HG03442 (cell line): ENCODE data around the gene PDE6D.

Source experiments
- ATAC-seq: cut with Tn5 transposase; IDR thresholded peaks from one replicate; pipeline ENCODE4 v1.9.1; 2021; ENCODE audit warnings: mild to moderate bottlenecking, moderate library complexity; ENCODE audit not compliant: unreplicated experiment

PDE6D gene

DNA sequence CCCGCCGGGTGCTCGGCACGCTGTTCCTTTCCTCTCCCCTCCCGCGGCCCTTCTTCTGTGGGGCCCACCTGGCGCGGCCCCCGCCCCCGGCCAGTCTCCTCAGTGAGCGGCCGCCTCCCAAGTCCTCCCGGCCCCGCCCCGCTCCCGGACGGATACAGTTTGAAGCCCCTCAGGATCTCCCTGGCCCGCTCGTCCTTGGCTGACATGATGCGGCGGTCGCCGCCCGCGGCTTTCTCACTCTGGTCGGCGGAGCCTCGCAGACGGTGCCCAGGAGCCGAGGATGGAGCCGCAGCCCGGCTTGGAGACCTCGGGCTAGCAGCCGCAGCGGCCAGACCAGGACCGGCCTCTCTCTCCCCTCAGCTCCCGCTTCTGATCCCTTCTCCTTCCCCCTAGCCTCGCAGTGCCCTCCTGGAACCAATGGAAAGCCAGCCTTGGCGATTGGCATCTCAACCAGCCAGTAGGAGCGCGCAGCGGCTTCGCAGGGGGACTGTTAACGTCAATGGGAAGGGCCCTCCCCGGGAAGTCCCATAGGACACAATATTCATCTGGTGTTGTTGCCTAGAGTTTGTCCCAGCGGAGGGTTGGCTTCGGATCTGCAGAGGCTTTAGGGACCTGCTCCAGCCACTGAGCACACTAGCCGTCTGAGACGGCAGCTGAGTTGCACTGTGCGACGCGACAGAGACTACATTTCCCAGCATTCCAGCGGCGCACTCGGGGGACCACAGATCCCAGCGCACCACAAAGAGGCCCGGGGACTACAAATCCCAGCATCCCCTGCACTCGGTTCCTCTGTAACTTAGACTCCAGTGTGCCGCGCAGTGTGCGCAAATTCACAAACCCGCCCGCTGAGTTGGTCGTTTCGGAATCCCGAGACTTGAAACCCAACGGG is at the start of gene PDE6D:
PDE6D (minus strand) TSS at position 374 of the 889 bp plus-strand sequence; CDS start at position 206, 168 bp downstream.
- ATAC-seq: peak; percentile 86

DNA sequence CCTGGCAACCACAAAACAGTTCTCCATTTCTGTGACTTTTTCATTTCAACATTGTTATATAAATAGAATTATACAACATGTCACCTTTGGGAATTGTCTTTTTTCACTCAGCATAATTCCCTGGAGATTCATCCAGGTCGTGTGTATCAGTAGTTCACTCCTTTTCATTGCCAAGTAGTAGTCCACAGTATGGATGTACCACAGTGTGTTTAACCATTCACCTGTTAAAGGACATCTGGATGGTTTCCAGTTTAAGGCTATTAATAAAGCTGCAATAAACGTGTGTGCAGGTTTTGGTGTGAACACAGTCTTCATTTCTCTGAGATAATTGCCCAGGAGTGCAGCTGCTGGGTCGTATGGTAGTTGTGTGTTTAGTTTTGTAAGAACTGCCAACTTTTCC is 40.8 kb upstream of the PDE6D start:
- no peak for ATAC-seq

DNA sequence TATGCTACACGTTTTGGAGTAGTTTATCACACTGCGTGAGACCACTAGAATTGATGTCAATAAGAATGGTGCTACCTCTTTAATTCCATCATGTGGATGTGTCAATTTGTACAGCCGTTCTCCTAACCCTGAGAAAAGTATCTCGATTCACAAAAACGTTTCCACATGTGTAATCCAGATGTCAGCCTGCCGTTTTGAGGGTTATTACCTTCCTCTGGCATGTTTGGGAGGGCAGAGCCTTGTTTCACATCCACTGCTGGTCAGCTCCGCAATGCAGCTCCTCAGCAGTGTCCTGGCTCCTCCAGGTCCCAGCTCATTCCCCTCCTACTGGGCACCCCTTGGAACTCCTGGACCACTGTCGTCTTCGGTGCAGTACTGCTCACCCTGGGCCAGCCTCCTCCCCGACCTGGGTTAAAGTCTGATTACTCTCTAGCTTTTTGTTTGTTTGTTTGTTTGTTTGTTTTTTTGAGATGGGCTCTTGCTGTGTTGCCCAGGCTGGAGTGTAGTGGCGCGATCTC is 39.8 kb upstream of the PDE6D start:
- ATAC-seq: no peak

DNA sequence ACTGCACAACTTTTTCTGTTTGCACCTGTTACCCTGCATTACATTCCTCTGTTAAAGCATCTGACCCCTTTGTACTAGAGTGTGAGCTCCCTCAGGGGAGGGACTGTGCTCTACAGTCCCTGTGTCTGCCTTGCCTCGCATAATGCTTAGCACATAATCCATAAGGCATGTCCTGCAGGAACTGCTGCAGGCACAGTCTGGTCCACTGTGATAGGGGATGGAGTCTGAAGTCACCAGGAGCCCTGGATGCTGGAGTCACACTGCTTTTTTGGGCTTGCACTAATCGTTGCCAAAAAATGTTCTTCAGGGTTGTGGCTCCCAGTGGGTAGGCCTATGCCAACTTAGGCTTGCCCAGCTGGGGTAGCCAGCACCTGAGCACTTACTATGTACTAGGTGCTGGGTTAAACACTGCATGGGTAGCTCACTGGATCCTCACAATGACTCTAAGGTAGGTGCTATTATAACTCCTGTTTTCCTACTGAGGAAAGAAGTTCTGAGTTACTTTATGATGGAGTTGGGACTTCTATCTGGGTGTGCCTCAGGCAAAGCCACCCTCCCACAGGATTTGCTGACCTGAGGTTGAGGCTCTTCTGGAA is 38.5 kb upstream of the PDE6D start:
- no peak for ATAC-seq

DNA sequence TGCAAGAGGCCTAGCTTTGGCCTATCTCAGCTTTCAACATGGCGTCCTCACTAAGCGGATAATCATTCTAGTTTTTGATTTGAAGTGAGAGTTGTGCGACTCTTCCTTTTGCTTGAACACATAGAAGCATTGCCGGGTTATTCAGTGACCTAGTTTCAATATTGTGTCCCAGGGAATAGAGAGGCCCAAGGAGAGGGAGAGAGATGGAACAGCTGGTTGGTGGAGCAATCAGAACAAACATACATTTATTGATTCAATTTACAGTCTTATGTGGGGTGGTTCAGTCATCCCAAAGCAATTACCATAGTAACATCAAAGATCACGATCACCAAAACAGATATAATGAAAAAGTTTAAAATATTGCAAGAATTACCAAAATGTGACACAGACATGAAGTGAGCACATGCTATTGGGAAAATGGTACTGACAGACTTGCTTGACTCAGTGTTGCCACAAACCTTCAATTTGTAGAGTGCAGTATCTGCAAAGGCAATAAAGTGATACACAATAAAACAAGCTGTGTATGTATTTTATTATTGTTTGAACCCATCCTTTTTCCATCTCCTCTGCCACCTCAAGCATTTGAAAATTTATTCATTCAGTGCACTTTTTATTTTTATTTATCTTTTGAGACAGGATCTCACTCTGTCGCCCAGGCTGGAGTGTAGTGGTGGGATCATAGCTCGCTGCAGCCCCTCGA is 35.4 kb upstream of the PDE6D start:
- ATAC-seq: no peak

DNA sequence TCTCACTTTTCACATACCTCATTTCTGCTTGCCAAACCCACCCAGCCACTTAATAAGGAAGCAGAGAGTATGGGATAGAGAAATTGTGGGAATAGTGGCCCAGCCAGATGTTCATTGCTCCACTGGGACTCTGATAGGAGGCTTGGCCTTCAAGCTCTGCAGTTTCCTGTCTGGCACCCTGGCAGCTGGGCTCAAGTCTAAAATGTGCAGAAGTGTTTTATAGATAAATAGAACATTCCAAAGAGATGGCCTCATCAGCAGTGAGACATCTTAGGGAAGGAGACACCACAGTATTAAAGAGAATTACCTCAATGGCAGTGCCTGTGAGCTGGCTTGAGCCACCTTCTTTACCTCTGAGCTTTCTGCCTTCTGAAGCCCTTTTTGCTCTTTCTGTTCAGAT is 29.8 kb upstream of the PDE6D start:
- no peak for ATAC-seq

DNA sequence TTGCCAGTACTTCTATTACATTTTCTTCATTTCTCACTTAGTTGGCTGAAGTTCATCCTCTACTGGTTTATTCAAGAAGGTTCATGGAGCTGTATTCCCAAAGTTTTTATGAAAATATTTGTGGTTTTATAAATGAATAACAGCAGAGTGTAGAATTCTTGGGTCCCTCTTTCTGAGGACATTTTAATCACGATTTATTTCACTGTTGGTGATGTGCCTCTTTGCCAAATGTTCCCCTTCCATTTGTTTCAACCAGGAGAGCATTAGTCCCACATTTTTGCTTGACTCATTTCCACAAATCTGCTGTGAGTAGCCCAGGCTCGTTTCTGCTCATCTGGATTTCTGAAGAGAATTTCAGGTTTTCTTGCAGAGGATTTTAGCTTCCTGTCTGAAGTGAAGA is 25.9 kb upstream of the PDE6D start:
- no peak for ATAC-seq

DNA sequence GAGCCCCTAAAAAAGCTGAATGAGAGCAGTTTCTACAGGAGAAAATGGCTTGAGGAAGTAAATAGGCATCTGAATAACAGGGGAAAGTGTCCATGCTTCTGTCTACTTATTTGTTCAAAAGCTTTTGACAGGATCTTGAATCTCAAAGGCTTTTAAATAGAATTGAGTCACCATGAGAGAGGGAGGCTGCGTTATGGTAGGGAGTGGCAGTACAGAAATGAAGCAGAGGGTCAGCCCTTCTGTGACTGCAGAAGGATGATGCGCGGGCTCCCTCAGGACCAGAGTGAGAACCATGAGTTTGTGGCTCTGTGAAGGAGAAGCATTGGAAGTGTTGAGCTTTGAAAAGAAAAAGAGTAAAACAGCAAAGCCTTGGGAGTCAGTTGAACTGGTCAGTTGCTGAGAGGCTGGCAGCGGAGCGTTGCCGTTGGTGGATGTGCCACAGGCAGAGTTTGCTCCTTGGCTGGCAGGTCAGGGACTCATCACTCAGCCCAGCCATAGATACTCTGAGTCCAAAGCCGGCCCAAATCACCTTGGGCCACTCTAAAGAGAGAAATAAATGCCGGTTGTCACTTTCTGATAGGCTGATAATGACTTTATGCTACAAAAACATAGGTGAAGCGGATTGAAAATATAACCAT is 22.5 kb upstream of the PDE6D start:
- no peak for ATAC-seq

DNA sequence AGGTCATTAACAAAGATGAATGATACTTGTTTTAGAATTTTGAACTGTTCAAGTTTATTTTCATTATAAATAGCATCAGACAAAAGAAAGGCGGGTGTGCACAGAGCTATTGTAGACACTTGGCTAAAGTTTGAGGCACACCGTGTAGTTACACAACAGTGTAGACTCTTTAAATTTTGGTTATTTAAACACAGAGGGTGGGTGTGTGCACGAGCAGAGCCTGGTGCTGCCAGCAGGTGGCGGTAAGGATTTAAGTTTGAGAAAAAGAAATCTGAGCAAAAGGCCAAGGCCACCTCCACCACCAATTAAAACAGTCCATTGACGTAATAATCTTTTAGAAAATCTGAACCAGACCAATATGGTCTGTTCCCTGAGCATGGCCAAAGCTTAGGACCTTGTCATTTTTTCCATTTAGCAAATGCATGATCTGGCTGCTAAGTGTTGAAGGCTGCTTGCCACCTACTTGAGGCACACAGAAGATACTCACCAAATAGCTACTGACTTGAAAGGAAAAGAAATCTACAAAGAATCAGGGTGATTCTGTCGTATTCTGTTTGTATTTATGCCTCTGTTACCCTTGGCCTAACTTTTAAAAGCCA is 19.5 kb upstream of the PDE6D start:
- ATAC-seq: no peak

DNA sequence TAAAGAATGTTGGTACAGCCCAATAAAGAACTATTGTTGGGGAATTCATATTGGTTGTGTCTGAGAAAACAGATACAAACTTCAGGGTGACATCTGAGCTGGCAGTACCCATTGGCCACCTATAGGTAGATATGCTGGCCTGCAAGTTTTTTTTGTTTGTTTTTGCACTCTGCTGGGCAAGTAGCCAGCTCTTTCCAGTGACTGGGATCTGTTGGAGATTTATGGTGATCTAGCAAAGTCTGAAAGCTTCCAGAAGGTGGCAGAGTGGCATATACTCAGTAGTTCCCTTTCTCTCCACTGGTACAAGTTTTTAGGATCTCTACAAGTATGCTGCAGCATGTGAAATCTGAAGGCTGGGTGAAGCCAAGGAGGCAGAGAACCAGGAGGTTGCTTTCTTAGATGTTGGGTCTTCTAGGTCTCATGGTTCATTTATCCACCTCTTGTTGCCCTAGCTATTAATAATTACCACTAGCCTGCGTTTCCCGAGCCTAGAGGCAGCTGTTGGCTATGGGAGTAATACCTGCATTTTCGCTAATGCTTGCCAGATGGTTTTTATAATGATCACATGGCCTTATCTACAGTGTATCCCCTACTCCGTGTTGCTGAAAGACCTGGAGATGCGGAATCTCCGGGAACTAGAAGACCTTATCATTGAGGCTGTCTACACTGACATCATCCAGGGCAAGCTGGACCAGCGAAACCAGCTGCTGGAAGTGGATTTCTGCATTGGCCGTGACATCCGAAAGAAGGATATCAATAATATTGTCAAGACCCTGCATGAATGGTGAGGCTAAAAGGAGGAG is 14.6 kb upstream of the PDE6D start:
- ATAC-seq: no peak

DNA sequence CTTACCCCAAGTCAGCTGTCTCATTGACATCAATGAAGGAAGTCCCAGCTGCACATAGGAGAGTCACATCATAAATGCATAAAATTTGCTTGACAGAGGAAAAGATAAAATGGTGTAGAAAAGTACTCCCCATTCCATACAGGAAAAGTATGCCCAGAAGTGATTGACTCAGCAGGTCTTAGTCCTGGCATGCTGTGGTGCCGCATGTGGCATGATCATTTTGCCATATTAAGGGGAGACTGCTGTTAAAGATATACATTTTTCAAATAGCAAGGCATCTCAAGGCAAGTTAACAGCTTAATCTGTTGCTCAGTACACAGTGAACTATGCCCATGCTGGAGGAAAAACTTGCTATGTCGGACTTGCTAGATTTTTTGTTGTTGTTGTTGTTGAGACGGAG is 13.3 kb upstream of the PDE6D start:
- no peak for ATAC-seq

DNA sequence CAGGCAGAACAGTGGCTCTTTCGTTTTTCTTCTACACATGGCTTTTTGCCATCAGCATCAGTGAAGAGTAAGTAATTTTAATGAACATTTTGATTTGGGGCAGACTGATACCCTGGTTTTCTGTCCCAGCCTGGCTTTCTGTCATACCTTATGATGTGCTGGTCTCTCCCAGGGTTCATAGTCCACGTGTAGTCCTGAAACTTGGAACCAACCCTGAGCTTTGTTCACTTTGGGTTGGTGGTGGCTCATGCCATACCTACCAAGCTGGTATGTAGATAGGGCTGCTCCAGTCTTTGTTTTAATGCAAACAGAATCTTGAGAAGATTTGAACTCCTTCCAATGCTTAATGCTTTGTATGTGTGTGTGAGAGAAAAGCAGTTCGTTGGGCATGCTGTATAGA is 10.0 kb upstream of the PDE6D start:
- no peak for ATAC-seq

DNA sequence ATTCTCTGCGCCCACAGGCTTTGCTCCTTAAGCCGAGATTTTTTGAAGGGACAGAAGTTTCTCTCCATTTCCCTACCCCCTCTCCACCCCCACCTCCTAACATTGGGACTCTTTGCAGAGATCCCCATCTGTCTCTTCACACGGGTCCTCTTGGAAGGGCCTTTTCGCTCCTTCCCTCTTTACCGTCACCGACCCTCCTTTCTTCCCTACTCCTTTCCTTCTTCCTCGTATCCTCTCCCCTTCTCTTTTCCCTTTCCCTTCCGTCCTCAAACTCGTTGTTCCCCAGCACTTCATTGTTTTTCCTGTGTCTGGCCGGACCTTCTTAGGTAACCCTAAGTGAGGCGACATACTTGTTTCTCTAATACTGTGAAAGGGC is 5.8 kb upstream of the PDE6D start:
- no peak for ATAC-seq

DNA sequence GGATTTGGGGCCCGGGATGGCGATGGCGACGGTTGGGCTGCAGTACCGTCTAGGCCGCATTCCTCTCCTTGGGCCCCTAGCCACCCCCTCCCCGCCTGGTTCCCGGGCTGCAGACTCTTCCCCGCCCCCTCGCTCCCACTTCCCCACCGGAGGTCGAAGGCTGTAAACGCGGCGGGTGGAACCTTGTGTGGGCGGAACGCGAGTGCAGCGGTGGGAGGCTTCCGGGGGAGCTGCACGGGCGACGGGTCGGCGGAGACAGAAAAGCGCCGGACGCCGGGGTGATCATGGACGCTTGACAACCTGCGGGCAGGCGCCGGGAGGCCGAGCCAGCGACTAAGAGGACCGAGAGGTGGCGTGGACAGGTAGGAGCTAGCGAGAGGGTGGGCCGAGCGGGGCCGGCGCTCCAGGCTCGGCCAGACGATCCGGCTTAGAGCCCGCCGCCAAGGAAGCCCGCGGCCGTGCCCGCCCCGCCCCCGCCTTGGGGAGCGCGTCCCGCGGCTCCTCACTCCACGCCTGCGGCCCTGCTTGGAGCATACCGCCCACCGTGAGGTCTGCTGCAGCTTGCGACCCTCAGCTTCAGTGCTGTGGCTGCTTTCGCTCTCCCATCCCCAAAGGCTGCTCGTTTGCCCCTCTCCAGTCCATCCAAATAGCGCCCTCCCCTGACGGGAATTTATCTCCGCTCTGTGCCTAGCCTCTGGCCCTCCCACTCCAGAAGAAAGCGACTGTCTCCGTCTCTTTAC is 5.3 kb upstream of the PDE6D start, which contains the start of gene COPS7B:
COPS7B (plus strand) TSS at position 269 of the 740 bp plus-strand sequence. CDS start 2,126 bp downstream, outside the sequence.
- peak; percentile 61 for ATAC-seq

DNA sequence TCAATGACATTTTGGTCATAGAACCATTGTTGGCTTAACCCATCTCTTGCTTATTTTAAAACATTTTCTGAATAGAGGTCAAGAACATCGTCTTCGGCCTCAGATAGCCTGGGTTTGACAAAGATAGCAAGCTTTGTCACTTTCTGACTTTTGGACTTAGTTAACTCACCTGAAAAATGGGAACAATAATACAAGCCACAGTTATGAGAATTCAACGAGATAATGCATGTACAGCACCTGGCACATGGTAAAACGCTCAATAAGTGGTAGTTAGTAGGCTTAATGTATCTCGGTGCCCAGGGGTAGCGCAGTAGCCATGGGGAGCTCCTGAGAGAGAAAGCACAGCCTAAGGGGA is 4.7 kb upstream of the PDE6D start:
- no peak for ATAC-seq

DNA sequence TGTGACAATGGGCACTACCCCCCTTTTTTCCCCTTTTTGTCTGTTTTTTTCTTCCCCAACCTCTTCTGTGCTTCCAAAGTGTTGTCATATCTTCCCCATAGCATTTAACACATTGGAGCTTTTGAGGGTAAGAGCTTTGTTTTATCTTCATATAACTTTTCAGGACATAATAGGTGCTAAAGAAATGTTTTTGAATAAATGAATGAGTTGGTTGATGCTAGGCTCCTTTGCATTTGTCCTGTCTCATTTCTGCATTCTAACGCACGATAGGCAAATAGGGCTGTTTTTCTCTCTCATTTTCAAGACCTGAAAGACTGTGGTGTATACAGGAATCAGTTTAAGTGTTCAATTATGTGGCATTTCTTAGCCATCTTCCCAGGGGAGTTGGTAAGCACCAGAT is 4.3 kb upstream of the PDE6D start:
- ATAC-seq: no peak

DNA sequence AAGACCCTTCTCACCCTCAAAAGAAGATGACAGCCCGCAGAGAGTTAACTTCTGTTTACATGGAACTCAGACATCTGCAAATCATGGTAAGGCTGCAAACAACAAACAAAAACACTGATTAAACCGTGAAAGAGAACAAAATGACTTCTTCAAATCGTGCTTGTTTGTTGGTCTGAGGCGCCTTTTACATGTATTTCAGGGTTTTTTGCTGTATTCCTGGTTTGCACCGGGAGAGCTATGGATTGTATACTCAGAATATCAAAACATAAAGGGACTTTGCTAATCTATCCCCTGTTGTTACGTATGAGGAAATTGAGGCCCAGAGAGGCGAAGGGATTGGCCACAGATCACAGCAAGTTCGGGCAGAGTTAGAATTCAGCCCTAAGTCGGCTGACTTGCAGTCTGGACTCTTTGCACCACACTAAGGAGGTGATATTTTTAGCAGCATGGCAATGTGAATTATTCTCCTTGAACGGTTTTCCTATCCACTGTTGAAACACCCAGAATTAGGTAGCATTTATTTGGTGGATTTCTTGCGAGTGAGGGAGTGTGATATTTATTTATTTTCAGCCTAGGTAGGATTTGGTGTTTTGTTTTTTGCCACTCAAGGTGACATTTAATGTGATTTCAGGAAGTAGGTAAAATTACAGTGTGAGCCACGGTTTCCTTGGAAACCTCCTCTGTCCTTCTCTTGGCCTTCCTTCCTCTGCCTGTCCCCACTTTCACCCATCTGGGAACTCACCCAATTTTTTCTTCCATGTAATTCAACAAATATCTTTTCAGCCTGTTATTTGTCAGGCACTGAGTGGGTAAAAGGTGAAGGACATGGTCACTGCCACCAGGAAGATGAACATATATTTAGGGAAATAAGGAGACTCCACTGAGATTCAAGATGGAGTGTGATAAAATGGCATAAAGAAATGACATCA is 980 bp upstream of the PDE6D start:
- no peak for ATAC-seq
